Suprapubic skin (tissue), 4 donors: ENCODE results near the gene STK10. TPM values are rescaled to one million over a fixed set of nuclear protein-coding genes. Genes with fewer than 3 reads are reported as not detected.

Experiments used
- DNase-seq, 2 donors: peaks; one replicate each; pipeline ENCODE4 v3.0.0-alpha.2; 2019; ENCODE audit warnings: low spot score in 2 of 2
- H3K27ac ChIP-seq: fragments of 200-600 bp; sonication (generic); one replicate; pipeline ENCODE4 v1.5.1; 2019
- H3K27me3 ChIP-seq: fragments of 200-600 bp; sonication (generic); one replicate; pipeline ENCODE4 v1.5.1; 2019
- H3K36me3 ChIP-seq: fragments of 200-600 bp; sonication (generic); one replicate; pipeline ENCODE4 v1.5.1; 2019
- H3K4me1 ChIP-seq: fragments of 200-600 bp; sonication (generic); one replicate; pipeline ENCODE4 v1.5.1; 2019
- H3K4me3 ChIP-seq: fragments of 200-600 bp; sonication (generic); one replicate; pipeline ENCODE4 v1.5.1; 2019; ENCODE audit warnings: mild to moderate bottlenecking
- H3K9me3 ChIP-seq: fragments of 200-600 bp; sonication (generic); one replicate; pipeline ENCODE4 v1.5.1; 2019
- CTCF ChIP-seq, 2 donors: fragments of 200-600 bp in 1 of 2; fragments of 450-650 bp in 1 of 2; sonication (generic) in 1 of 2; IDR thresholded peaks; one replicate each; pipeline ENCODE4 v1.5.1; 2016 to 2019; ENCODE audit warnings: antibody characterized with exemption in 2 of 2, mild to moderate bottlenecking in 1 of 2, moderate library complexity in 1 of 2
- EP300 ChIP-seq: sonication (generic); formaldehyde crosslinking; IDR thresholded peaks from one replicate; pipeline ENCODE4 v1.6.1; 2017; ENCODE audit warnings: antibody characterized with exemption
- POLR2A ChIP-seq, 2 donors: fragments of 450-650 bp; IDR thresholded peaks; one replicate each; pipeline ENCODE4 v1.6.1; 2017; ENCODE audit warnings: antibody characterized with exemption in 2 of 2, mild to moderate bottlenecking in 2 of 2, moderate library complexity in 2 of 2
- POLR2AphosphoS5 ChIP-seq, 3 donors: sonication (generic); formaldehyde crosslinking; IDR thresholded peaks; one replicate each; pipeline ENCODE4 v1.6.1; 2017; ENCODE audit warnings: antibody characterized with exemption in 3 of 3
- WGBS: methylation state at CpG from one replicate; pipeline ENCODE4 v1.1.5; 2018; 5-methylcytosine and 5-hydroxymethylcytosine counted together
- total RNA-seq, 4 donors: library from RNA; depleted of rRNA; stranded (reverse); fragments of >200 nt; gene quantifications; one replicate each; pipeline ENCODE4 v1.1.0, GENCODE V29; 2016

The STK10 gene
- total RNA-seq, 4 donors from 2014 or later, result 29.0 to 49.6 (median 36.9) TPM

GRCh38 chr5:172015346-172015745 is 172.7 kb downstream of the STK10 start:
- no peak overlapping the region for H3K4me3 ChIP-seq
- no peak for DNase-seq
- WGBS, result 81% methylated on average over 4 of the region's 4 CpGs
- no peaks in the 10 kb centered on the region for H3K4me1 ChIP-seq
- H3K36me3 ChIP-seq, result no peaks in the 10 kb centered on the region
- no peak overlapping the region for H3K27ac ChIP-seq
- H3K9me3 ChIP-seq, result no peaks in the 10 kb centered on the region
- TF ChIP-seq CTCF (IDR thresholded peaks at IDR 0.05) (no peak), POLR2A (IDR thresholded peaks at IDR 0.05) (no peak), POLR2AphosphoS5 (IDR thresholded peaks at IDR 0.05) (no peak), EP300 (no peak)
- H3K27me3 ChIP-seq, result no peaks in the 10 kb centered on the region

GRCh38 chr5:172010278-172010677 is 177.7 kb downstream of the STK10 start:
- H3K4me1 ChIP-seq, result peaks cover 13% of the 10 kb centered on the region
- no peaks in the 10 kb centered on the region for H3K27me3 ChIP-seq
- no peaks in the 10 kb centered on the region for H3K9me3 ChIP-seq
- H3K36me3 ChIP-seq, result no peaks in the 10 kb centered on the region
- H3K27ac ChIP-seq, result no peak overlapping the region
- H3K4me3 ChIP-seq, result no peak overlapping the region
- no peak for DNase-seq
- no peak for TF ChIP-seq POLR2A (IDR thresholded peaks at IDR 0.05)
- no peak for TF ChIP-seq EP300
- no peak for TF ChIP-seq POLR2AphosphoS5 (IDR thresholded peaks at IDR 0.05)
- TF ChIP-seq CTCF (IDR thresholded peaks at IDR 0.05), result no peak
- WGBS, result 40% methylated on average over 2 of the region's 2 CpGs

- 54% methylated on average over 5 of the region's 5 CpGs for WGBS
- TF ChIP-seq EP300, result no peak
- TF ChIP-seq POLR2AphosphoS5 (IDR thresholded peaks at IDR 0.05), result no peak
- no peak for TF ChIP-seq CTCF (IDR thresholded peaks at IDR 0.05)
- TF ChIP-seq POLR2A (IDR thresholded peaks at IDR 0.05), result no peak
- H3K4me1 ChIP-seq, result peaks cover 19% of the 10 kb centered on the region
- H3K27ac ChIP-seq, result no peak overlapping the region
- DNase-seq, result no peak
- no peaks in the 10 kb centered on the region for H3K36me3 ChIP-seq
- no peak overlapping the region for H3K4me3 ChIP-seq
- no peaks in the 10 kb centered on the region for H3K27me3 ChIP-seq
- no peaks in the 10 kb centered on the region for H3K9me3 ChIP-seq
These were observed 178.3 kb downstream of the STK10 start for GRCh38 chr5:172009536-172010270.

- H3K4me3 ChIP-seq, result no peak overlapping the region
- H3K27me3 ChIP-seq, result no peaks in the 10 kb centered on the region
- WGBS, result 59% methylated on average over 6 of the region's 6 CpGs
- H3K27ac ChIP-seq, result no peak overlapping the region
- TF ChIP-seq EP300 (no peak), CTCF (IDR thresholded peaks at IDR 0.05) (no peak), POLR2A (IDR thresholded peaks at IDR 0.05) (no peak), POLR2AphosphoS5 (IDR thresholded peaks at IDR 0.05) (no peak)
- H3K4me1 ChIP-seq, result peaks cover 28% of the 10 kb centered on the region
- no peak for DNase-seq
- no peaks in the 10 kb centered on the region for H3K9me3 ChIP-seq
- H3K36me3 ChIP-seq, result no peaks in the 10 kb centered on the region
These were observed 179.3 kb downstream of the STK10 start for GRCh38 chr5:172008689-172009141.

GRCh38 chr5:172008111-172008455 is 179.9 kb downstream of the STK10 start:
- H3K9me3 ChIP-seq, result no peaks in the 10 kb centered on the region
- no peak for DNase-seq
- 42% methylated on average over 3 of the region's 3 CpGs for WGBS
- H3K27me3 ChIP-seq, result no peaks in the 10 kb centered on the region
- H3K4me1 ChIP-seq, result peaks cover 35% of the 10 kb centered on the region
- no peak overlapping the region for H3K27ac ChIP-seq
- no peaks in the 10 kb centered on the region for H3K36me3 ChIP-seq
- no peak overlapping the region for H3K4me3 ChIP-seq
- no peak for TF ChIP-seq CTCF (IDR thresholded peaks at IDR 0.05)
